CMK (cell line): ENCODE data around the gene RHEBL1.
"Not testable (repeated sequence)": the region's sequence is repeated elsewhere in the genome, so short reads cannot be mapped to it uniquely, and the experiment has no call there.

ENCODE experiments used
- DNase-seq: peaks from one replicate; pipeline ENCODE4 v3.0.0-alpha.2; 2010; ENCODE audit warnings: low read depth

Gene RHEBL1

DNA sequence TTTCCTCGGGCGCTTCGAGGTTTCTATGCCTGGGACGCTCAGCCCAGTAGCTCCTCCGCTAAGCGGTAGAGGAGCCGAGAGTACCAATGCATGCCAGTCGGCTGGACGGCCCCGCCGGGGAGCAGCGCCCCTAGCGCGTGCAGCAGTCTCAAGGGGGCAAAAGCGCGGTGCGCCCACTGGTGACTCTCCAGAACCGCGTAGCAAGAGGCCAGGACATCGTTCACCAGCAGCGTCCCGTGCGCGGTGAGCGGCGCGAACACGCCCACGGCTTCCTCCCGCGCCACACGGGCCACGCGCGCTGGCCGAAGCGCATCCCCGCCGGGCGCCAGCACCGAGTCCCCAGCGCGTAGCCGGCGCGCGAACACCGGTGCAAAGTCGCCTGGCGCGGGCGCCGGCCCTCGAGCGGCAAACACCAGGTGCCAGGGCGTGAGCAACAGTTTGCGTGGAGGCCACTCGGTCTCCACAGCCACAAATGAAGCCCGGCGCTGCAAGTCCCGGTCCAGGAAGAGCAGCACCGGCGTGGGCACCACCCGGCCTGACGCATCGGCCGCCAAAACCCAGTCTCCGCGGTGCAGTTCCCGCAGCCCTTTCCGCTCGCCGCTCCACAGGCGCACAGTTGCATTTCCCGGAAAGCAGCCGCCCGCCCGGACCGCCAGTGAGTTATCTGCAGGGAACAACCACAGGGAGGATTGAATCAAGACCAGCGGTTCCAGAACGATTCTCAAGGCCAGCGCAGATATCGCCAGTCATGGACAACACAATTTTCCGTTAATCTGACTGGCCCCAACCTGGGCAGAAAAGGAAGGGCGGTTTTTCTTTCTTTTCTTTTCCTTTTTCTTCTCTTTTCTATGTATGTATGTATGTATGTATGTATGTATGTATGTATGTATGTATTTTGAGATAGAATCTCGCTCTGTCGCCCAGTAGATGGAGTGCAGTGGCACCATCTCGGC lies 20.3 kb upstream of the RHEBL1 start:
- no peak for DNase-seq

DNA sequence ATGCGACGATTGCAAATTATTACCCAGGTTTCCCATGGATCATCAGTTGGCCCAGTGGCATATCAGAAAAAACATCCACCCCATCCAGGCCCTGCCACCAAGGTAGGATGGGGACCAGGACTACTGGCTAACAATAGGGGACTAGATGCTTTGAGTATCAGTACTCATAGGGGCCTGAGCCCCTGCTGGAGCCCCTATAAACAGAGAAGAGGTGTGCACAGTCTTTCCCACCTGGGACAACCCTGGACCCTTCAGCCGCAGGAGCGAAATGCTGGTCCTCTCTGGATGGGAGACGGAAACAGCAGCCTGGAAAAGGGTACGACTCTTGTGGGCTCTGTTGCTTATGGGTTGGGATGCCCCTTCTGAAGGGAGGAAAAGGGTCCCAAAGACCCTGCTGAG lies 19.2 kb upstream of the RHEBL1 start:
- DNase-seq, result no peak

DNA sequence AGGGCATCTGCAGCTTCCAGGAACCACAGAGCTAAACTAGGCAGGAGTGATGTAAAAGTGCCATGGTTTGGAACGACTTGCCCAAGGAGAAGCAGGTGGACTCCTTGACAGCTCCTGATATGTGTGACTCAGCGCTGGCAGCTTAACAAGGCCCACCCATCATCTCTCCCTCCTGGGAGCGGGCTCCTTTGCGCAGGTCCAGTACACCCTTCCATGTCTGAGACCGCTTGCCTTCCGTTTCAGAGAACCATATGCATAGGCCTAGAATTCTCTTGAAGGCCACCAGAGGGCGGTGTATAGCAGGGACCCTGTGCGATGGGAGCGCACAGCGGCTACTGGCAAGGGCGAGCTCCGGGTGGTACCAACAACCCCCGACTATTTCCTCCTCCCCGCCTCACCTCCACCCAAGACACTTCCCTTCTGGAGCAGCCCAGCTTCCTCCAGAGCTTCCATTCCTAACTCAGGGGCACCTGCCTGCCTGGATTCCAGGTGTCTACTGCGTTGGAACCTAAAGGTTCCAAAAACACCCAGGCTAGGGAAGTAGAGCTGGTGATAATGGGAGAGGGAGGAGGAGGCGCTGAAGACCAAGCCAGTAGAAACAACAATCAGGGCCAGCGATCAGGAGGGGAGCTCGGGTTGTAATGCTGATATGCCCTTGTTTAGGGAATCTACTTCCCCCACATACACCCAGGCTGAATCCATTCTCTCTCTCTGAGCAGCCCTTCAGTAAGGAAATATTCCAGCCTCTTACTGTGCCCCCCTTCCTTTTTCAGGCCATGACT lies 18.6 kb upstream of the RHEBL1 start:
- DNase-seq, result peak; percentile 80

DNA sequence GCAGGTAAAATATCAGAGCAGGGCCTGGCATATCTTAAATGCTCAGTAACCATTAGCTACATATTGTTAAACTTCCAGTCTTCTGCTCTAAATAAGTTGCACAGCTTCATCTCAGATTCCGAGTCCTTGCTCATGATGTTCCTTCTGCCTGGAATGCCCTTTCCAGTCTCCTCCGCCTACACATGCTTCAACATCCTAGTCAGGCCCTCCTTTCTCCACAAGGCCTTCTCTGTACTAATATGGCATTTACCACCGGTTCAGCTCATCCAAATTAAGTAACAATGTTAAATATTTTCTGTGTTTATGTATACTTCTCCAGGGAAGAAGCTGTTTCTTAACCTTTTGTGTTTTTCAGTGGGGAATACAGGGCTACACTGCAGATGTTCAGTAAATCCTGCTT lies 16.3 kb upstream of the RHEBL1 start:
- DNase-seq, result no peak

DNA sequence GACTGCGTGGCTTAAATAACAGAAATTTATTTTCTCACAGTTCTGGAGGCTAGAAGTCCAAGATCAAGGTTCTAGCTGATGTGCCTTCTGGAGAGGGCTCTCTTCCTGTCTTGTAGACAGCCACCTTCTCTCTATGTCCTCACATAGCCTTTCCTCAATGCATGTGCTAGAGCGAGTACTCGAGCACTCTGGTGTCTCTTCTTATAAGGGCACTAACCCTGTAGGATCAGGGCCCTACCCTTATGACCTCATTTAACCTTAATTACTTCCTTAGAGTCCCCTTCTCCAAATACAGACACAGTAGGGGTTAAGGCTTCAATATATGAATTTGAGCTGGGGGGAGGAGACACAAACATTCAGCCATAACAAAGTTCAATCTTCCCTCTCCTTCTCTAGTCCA lies 14.7 kb upstream of the RHEBL1 start:
- DNase-seq, result no peak

DNA sequence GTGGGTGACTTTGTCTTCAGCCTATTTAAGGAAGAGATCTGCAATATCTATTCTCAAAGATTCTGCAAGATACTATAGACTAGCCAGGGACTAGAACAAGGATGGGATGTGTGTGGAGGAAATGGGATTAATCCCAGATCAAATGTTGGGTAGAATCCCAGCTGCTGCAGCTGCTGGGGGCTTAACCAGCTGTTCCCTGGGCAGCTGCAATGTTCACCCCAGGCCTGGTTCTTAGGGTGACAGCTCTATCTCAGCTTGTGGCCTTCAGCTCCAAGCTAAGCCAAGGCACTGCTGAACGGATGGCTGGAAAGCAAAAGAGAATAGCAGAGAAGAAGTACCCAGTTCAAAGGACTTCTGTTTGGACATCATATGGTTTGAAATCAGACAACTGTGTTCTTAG lies 10.0 kb upstream of the RHEBL1 start:
- no peak for DNase-seq

DNA sequence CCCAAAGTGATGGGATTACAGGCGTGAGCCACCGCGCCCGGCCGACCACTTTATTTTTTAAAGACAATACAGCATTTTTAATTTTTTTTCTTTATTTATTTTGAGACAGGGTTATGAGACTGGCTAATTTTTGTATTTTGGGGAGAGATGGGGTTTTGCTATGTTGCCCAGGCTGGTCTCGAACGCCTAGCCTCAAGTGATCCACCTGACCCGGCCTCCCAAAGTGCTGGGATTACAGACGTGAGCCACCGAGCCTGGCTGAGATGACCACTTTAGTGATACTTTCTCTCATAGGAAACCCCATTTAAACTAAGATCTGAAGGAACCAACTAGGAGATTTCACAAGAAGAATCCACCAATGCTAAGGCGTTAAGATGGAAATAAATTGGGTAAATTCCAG lies 1.2 kb upstream of the RHEBL1 start:
- no peak for DNase-seq

DNA sequence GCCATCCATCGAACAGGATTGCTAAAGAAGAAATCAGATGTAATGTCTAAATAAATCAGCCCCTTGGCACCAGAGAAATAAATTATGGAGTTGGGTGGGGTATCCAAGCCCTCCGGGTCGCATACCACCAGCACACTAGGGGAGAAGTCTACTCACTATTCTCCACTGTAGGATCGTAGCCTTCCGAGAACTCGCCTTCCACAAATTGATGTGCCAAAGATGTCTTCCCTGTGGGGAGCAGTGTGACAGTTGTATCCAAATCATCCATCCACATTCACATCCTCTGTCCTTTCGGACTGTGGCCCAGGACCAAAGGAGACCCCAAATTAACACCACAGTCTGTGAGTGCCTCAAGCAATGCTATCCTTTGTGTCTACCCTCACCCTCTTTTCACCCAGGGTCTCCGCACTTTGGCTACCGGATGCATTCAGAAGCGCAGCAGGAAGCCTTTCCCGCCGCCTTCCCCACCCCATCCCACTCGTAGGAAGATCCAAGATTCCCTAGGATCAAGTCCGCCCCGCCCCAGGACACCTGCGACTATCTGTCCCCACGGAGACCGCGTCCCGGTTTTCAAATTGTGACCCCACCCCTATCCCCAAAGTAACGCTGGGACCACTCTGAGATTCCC lies 786 bp downstream of the RHEBL1 start:
- no peak for DNase-seq

DNA sequence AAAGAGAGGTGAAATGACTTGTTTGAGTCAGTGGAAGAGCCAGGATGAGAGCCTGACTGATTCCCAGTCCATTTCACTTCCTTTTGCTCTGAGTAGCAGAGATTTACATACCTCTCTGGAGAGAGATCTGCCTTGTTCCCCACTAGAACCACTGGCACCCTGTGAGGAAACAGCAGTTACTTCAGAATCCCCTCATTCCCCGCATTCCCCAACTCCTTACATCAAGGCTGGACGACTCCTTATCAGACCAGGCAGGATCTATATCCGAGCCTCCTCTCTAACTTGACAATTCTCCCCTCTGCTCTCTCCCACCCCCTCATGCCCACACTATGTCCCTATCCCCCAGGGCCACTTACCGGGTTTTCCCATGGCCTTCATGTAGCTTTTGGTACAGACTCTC lies 3.7 kb downstream of the RHEBL1 start:
- no peak for DNase-seq

DNA sequence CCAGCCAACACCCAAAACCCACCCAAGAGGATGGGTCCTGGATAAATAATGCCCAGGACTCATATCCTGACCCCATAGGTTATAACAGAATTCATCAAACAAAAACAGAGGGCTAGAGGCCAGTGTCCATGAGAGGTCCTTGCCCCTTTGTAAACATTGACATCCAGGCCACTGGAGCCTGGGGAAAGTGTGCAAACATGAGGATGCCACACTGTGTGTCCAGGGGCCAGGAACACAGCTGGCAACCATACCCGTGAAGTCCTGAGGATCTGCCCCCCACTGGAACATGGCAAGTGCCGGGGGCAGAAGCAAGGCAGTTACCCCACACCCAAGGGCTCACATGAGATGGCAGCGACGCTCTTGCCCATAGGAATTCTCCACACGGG lies 5.0 kb downstream of the RHEBL1 start:
- no peak for DNase-seq

DNA sequence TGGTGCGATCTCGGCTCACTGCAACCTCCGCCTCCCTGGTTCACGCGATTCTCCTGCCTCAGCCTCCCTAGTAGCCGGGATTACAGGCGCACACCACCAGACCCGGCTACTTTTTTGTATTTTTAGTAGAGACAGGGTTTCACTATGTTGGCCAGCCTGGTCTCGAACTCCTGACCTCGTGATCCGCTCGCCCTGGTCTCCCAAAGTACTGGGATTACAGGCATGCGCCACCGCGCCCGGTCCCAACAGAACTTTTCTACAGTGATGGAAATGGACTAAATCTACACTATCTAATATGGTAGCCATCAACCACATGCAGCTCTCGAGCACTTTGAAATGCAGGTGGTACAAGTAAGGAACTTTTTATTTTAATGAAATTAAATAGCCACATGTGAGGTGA lies 7.9 kb downstream of the RHEBL1 start:
- DNase-seq, result not testable (repeated sequence)

DNA sequence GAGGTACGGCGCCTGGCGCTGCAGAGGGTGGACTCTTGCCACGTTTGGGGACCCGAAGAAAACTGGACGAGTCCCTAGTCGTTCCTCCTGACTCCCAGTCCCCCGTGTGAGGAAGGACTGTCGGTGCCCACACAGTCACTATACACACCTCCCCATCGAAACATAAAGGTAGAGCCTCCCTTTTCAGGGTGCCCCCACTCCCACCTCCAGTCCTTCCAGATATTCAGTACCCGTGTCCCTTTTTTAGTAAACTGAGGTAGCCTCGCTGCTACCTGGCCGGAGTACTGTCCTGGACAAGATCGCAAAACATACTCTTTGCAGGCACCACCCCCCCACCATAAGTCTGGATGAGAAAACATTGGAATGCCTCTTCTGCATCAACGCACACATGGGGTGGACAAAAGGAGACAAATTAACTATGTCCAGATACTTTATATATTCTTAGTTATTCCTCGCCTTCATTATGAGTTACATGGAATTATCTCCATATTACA lies 8.6 kb downstream of the RHEBL1 start:
- DNase-seq, result no peak

DNA sequence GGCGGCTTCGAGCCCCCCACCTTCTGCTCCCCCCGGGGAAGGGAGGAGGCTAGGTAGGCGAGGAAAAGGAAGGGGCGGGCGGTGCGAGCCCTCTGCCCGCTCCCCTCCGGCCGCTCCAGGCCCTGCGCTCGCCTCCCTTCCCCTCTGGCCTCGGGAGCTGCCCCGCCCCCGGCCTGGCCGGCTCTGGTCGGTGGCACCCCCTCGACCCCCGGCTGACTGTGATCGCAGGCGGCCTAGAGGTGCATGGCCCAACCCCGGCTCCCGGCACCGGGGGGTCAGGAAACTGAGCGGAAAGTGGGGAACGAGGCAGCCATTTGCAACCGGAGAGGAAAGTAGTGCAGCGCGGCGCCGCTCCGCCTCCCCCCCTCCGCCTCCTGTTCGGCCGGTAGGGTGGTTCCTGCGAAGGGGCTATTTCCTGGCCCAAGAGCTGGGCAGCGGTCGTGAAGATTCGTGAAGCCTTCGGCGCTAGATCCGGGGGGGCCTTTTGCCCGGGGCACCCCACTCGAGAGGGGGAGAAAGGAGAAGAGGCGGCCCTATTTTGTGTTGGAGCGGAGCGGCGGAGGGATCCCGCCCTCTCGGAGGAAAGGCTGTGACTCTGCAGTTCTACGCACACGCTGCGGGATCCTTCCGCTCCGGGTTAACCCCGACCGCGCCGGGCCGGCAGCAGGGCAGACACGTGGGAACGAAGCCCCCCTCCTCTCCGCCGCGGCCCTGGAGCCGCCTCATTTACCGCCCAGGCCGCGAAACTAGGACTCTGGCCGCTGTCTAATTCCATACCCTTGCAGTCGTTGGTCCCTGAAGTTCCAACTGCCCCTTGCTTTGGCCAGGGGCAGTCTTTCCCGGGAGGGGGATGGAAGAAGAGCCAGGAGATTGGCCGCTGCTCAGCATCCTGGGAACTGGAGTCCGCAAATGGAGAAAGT lies 9.3 kb downstream of the RHEBL1 start, which contains the start of gene KMT2D:
KMT2D (minus strand) TSS at position 558 of the 920 bp plus-strand sequence. CDS start 5,470 bp downstream, outside the sequence.
- DNase-seq, result peak; percentile 92

DNA sequence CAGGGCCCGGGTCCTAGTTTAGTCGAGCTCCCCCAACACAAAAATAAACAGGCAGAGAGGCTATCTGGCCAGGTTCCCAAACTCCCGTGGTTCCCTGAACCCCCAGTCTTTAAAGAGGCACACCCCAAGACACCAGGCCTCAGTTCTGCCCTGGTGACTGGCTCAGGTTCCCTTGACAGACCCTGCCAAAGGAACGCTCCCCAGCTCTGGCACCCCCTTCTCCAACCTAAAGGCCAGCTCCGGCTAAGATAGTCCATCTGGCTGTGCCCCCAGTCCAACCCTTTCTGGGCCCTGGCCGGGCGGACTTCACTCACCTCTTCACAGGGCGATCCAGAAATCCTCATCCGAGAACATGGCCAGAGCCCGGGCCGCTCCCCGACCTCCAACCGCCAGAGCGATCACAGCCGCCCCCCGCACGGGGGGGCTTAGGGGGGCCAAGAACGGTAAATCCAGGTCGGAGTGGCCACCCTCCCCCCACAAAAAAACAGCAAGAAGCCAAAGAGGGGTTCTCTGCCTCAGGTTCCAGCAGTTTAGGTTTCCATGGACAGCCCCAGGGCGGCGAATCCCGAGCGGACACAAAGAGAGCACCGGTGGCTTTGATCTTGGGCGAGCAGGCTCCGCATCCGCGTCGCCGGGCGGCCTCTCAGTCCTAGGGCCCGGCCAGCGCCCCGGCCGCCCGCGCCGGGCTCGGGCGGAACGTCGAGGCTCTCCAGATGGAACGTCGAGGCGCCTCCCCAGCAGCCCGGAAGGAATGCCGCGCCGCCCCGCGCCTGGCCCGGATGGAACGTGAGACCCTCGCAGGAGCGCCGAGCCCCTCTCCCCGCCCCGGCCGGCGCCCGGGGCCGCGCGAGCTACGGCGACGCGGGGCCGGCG lies 10.2 kb downstream of the RHEBL1 start:
- no peak for DNase-seq

DNA sequence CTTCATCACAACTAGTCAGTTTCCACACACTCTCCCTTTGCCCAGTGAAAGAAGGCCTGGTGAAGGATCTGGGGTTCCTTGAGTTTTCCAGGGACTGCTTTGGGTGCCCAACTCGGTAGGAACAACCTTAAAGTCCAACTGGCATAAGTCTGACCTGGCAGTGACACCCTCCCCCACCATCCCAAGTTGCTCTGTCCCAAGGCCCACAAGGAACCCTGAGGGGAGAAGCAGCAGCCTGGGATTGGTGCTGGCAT lies 10.8 kb downstream of the RHEBL1 start:
- DNase-seq, result no peak

DNA sequence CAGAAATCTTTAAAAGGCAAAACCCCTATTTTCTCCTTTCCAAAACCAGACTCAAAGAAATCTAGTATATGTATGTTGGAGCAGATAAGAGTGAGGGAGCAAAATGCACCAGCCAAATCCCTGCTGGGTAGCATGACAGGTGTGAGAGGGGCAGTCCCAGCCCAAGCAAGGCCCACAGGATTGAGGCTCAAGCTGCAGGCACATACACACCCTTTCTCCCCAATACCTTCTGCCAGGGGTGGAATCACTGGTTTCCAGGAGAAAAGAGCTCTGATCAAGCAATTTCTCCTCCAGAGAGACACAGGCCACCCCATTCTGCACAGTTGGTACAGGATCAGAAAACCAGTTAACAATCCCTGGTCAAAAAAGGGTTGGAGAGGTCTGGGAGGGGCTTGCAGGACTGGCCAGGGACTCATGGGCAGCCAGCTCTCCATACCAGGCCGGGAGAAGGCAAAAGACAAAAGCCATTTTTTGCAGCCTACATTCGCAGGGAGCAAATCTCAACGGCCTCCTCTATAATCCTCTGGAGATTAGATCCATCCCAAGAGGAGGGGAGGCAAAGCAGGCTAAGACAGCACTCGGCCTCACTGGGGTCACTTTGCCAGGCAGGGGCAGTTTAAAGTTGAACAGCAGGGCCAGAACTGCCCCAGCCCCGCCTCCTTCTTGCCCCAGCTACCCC lies 11.3 kb downstream of the RHEBL1 start:
- DNase-seq, result no peak

DNA sequence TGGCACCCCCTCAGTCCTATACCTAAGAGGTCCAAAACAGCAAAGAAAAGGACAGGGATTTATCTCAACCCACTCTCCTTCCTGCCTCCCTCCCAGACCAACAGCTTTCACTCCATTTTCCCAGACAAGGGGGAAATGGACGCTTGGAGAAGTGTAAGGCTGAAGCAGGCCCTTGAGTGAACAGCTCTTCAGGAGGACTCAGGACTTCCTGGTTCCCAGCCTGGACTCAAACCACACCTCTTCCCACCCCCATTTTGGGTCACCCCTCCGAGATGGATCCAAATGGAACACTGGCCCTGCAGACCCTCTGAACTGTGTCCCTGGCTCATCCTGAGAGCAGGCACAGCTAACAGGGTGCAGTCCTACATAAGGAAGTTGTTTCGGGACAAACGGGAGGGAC lies 11.9 kb downstream of the RHEBL1 start:
- no peak for DNase-seq

DNA sequence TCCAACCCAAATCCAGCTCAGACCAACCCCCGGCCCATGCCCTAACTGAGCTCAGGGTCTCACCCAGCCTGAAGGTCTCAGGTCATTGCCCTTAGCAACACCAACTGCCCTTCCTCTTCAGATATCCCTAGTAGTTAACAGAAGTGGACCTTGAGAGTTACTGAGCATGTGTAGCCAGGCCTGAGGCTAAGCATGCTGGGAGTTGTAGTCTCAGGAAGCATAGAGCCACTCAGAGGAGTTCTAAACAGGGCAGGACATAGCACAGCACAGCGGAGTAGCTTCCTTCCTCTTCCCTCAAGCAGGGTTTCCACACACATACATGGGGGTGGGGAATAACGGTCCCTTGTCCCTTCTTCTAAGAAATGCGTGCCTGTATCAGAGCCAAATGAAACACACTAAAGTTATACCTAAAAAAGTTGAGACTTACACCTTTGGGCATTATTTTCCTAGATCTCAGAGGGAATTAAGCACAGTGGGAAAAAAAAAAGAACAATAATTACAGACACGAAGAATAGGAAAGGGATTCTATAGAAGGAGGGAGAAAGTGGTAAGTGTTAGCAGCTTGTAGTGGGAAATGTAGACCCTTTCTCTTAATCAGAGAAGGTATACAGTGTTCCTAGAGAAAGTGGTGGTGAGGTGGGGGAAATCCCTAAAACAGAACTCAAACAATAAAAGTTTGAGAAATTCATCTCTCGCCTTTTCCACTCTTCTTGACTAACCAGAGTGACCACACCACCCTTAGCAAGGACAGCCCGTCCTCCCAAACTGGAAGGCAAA lies 13.6 kb downstream of the RHEBL1 start:
- peak; percentile 86 for DNase-seq

DNA sequence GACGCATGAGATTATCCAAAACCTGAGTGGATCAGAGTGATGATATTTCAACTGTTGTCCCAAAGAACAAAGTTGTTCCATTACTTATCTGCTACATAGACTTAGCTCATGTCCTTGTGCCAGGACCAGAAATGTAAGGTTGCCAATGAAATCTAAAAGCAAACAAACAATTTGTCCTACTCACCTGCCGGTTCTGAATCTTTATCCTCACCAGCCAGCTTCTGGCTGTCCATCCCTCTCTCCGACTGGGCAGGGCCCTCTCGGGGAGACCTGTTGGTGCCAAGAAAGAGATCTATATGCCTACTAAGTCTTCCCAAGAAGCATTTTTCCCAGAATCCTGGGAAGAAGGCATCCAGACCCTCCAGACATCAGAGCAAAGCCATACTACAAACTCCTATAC lies 14.7 kb downstream of the RHEBL1 start:
- no peak for DNase-seq
